NCI-H2107 treated with DMSO at 0.1 percent for 48 hours (cell line): Measurements from ENCODE around the gene BCL2L12.
A peak's percentile ranks its signal among the peaks of the same experiment; 100 is the strongest.
"Not testable (repeated sequence)": the region's sequence is repeated elsewhere in the genome, so short reads cannot be mapped to it uniquely, and the experiment has no call there.

Experiments used
- DNase-seq: peaks from one replicate; lab custom pipeline; 2025; ENCODE audit not compliant: unreplicated experiment; lab: John Stamatoyannopoulos, UW

BCL2L12 gene

GRCh38 chr19:49665351-49666119 lies at the start of gene BCL2L12, which contains the start of gene IRF3:
Gene BCL2L12 (plus strand): TSS chr19:49665933. CDS start chr19:49666693, 760 bp downstream.
Gene IRF3 (minus strand): TSS chr19:49665857. CDS start chr19:49664838, 1,019 bp downstream.
- peak; percentile 91 for DNase-seq

DNA sequence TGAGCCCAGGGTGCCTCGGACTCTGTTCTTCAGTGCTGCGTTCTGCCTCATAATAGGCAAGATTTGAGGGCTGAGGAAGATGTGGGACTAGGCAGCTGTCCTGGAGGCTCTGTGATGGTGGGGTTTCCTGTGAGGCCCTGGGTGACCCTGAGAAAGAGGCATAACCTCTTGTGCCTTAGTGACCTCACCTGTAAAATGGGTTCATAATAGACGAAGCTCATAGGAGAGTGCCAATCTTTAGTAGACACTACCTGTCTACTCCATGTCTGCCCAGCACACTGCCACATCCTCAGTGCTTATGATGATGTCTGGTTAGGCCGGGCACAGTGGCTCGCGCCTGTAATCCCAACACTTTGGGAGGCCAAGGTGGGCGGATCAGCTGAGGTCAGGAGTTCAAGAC lies 49.2 kb upstream of the BCL2L12 start:
- DNase-seq, result no peak

GRCh38 chr19:49616945-49617344 lies 48.8 kb upstream of the BCL2L12 start:
- DNase-seq, result no peak

- DNase-seq, result not testable (repeated sequence)
These were observed 47.9 kb upstream of the BCL2L12 start for GRCh38 chr19:49617860-49618259.

DNA sequence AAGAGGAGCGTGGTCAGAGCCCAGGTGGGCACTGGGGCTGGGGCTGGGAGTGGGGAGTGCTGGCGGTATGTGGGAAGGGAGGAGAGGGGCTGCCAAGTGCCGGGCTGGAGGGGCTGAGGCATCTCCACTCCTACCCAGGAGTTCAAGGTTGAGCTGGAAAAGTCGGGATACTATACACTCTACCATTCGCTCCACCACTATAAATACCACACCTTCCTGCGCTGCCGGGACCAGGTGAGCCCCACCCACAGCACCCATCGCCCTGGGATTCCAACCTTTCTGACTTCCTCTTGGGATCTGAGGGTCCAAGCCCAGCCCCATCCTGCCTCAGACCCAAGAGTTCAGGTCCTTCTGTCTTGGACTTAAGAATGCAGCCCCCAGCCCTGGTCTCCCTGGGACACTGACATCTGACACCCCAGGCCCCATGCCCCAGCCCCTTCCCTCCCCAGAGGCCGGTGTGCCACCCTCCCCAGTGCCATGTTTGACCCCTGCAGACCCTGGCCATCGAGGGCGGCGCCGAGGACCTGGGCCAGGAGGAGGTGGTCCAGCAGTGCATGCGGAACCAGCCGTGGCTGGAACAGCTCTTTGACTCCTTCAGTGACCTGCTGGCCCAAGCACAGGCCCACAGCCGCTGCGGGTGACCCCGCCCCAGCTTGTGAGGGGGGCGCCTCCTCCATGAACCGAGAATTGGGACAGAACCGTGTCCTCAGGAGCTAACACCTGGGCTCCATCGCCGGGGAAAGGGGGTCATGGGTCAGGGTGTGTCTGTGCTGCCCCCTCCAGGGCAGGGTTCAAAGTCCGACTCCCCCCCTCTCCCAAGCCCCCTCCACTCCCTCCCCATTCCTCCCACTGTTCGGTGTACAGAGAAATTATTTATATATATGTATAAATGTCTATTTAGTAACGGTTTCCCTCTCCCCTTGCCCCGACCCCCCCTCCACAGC lies 40.5 kb upstream of the BCL2L12 start:
- DNase-seq, result no peak

DNA sequence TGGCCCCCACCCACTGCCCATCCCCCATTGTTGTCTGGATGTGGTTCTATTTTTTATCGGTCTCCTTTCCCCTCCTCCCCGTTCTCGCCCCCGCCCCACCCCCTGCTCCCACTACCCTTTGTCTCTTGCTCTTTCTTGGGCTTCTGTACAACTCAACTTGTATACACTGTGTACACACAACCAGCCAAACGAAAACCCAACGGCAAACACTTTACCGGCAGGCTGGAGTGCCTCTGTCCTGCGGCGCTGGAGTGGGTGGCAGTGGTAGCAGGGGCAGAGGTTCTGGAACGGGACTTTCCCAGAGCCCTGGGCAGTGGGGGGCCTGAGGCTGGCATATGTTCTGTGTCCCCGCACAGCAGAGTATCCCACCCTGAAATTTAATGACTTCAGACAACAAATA lies 39.5 kb upstream of the BCL2L12 start:
- no peak for DNase-seq

DNA sequence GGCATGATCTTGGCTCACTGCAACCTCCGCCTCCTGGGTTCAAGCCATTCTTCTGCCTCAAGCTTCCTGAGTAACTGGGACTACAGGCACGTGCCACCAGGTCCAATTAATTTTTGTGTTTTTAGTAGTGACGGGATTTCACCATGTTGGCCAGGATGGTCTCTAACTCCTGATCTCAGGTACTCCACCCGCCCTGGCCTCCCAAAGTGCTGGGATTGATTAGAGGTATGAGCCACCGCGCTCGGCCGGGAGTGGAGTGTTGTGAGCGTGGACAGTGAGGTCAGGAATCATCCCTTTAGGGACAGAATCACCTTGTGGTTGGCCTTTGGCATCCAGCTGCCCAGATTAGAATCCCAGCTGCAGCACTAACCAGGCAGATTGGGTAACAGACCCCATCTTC lies 36.1 kb upstream of the BCL2L12 start:
- DNase-seq, result no peak

GRCh38 chr19:49631014-49631588 lies 34.6 kb upstream of the BCL2L12 start:
- no peak for DNase-seq

DNA sequence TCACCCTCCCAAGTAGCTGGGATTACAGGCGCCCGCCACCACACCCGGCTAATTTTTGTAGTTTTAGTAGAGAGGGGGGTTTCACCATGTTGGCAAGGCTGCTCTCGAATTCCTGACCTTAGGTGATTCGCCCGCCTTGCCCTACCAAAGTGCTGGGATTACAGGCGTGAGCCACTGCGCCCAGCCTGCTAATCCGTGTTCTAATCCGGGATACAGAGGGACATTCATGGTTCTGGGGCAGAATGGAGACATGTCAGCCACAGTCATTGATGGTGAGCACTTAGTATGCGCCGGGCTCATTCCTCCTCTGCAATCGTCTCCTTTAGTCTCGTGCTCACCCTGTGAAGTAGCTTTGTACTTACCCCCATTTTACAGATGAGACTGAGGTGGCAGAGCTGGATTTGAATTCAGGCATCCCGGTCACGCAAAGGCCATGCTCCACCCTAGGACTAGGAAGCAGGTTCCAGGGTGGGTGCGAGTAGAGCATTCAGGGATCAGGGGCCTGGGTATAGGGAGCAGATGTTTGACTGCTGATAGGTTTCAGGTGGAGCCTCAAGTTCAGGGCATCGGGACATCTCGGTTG lies 34.0 kb upstream of the BCL2L12 start:
- no peak for DNase-seq

GRCh38 chr19:49632576-49632975 lies 33.2 kb upstream of the BCL2L12 start:
- DNase-seq, result no peak

DNA sequence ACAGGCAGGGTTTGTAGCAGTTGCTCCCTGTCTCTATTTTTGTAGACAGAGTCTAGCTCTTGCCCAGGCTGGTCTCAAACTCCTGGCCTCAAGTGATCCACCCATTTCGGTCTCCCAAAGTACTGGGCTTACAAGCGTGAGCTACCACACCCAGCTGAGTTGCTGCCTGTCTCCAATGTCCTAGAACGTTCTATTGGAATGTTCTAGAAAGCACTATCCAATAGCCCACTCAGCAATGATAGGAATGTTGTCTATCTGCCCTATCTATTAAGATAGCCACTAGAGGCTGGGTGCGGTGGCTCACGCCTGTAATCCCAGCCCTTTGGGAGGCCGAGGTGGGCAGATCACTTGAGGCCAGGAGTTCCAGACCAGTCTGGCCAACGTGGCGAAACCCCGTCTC lies 32.5 kb upstream of the BCL2L12 start:
- not testable (repeated sequence) for DNase-seq

DNA sequence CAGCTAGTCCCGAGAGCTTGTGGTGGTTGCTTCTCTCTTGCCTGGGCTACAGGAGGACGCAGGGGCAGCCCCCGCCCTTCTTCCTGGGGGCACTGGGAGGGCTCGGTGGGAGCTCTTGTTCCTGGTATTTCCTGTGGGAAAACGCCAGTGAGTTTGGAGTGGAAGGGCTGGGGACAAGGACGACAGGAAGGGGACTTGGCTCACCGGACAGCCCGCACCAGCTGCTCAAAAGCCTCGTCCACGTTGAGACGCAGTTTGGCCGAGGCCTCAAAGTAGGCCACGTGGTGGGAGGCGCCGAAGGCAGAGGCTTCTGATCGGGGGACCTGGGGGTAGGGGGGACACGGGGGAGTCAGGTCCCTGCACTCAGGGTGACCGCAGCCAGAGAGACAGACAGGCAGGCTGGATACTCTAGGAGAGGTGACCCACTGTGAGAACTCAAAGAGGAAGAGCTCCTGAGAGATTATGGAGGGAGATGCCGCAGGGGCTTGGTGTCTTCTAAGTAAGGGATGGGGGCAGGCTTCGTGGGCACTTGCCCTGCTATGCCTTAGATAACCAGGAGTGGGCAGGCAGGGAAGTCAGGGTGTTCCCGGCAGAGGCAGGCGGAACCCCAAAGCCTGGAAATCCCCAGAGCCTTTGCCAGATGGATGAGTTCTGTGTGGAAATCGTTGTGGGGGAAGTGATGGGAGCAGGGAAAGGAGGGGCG lies 30.1 kb upstream of the BCL2L12 start:
- no peak for DNase-seq

GRCh38 chr19:49636233-49636932 lies 29.4 kb upstream of the BCL2L12 start:
- no peak for DNase-seq

DNA sequence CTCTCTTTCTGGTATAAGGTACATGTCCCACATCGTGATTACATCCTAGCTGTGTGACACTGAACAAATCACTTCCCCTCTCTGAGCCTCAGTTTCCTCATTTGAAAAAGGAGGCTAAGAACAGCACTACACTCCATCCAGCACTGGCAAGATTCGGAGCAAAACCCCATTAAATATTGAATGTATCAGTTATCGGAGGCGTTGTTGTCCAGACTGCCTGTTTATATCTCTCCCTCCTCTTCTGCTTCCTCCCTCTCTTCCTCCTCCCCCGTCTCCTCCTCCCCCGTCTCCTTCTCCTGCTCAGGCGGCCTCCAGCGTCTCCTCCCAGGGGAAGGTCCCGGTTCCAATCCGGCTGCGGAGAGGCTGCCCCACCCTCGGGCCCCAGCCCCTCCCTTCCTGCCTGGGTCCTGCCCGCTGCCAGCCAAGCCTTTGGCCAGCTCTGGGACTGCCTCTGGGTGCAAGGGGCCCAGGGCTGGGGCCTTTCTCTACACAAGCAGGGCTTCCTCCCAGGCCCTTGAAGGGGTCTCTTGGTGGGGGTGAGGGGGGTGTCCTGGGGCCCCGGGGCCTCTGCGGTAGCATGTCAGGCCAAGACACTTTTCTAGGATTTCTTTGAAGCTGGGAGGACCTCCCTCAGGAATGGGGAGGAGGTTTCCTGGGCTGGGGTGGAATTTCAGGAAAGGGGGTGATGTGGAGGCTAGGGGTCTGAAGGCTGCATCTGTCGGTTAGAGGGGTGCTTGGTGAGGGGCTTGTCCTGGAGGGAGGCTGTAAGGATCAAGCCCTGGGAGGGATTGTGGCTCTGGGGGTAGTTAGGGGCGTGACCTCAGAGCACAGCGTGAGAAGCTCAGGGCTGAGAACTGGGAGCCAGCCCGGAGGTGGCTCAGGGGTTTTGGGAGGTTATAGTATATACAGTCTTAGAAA lies 27.7 kb upstream of the BCL2L12 start:
- no peak for DNase-seq

- DNase-seq, result no peak
These were observed 26.2 kb upstream of the BCL2L12 start for GRCh38 chr19:49639401-49640112.

DNA sequence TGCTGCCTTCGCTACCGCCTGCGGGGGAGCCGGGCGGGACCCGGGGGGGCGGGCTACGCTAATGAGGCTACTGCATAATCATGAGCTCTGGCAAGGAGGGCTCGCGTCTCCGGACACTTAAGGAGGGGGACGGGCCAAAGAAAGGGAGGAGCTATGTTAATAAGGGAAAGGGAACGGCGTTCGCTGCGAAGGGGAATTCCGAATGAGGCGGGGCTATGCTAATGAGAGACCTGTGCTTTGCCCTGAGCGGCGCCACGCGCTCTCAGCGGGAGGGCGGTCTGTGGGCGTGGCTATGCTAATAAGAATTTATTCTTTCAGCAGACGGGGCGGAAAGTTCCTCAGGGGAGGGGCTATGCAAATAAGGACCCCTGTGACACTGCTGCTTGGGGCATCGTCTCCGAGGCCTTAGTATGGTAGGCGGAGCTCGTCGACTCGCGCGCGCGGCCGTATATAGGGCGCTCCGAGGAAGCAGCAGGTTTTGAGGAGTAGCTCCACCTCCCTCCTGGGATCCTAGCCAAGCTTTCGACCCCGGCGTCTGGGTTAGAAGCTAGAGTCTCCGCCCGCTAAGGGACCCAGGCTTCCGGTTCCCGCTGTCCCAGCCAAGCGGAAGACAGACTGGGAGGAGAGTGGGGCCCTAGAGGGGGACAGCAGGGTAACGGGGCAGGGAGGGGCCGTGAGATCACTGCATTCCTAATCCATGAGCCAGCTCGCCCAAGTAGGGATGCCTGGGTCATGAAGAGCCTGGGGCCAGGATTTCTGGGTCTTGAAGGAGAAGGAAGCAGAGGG lies 25.4 kb upstream of the BCL2L12 start, which contains the start of gene RRAS:
Gene RRAS, minus strand, starts transcription at position 31 of the 786 bp plus-strand sequence. CDS start 45 bp downstream, outside the sequence.
- peak; percentile 99 for DNase-seq
